Left ventricle myocardium inferior (tissue), 1 donor: Measurements from ENCODE around the gene PCNX1. TPM values are rescaled to one million over a fixed set of nuclear protein-coding genes. Genes with fewer than 3 reads are reported as not detected.
A peak's percentile ranks its signal among the peaks of the same experiment; 100 is the strongest.
"Not testable (repeated sequence)": the region's sequence is repeated elsewhere in the genome, so short reads cannot be mapped to it uniquely, and the experiment has no call there.

ENCODE experiments used
- DNase-seq: peaks from one replicate; pipeline ENCODE4 v3.0.0-alpha.2; 2020
- H3K27ac ChIP-seq: fragments of 200-600 bp; replicated peaks from 2 replicates; pipeline ENCODE4 v1.8.0; 2021
- H3K27me3 ChIP-seq: fragments of 200-600 bp; 2 replicates; pipeline ENCODE4 v1.8.0; 2021; ENCODE audit warnings: low read depth
- H3K36me3 ChIP-seq: fragments of 200-600 bp; 2 replicates; pipeline ENCODE4 v1.8.0; 2021
- H3K4me1 ChIP-seq: fragments of 200-600 bp; 2 replicates; pipeline ENCODE4 v1.8.0; 2021
- H3K4me3 ChIP-seq: fragments of 200-600 bp; 2 replicates; pipeline ENCODE4 v1.8.0; 2021; ENCODE audit warnings: mild to moderate bottlenecking, moderate library complexity
- H3K9me3 ChIP-seq: fragments of 200-600 bp; replicated peaks from 2 replicates; pipeline ENCODE4 v1.8.0; 2021
- intact Hi-C: fragments of 100-400 bp; cut with micrococcal nuclease; formaldehyde crosslinking; loops from one replicate; pipeline ENCODE4 v1.11.0; 2022
- total RNA-seq: library from RNA; stranded (reverse); fragmentation: NEBNext Ultra II Directional; extraction: Animal tissue kit (Norgen Biotek cat#: 25700); gene quantifications from one replicate; pipeline ENCODE4 v1.2.1, GENCODE V29; 2021
- TF ChIP-seq, protein P1 (sequence below): fragments of 200-600 bp; IDR thresholded peaks from 2 replicates; pipeline ENCODE4 v1.8.0; 2021; ENCODE audit warnings: antibody characterized with exemption, mild to moderate bottlenecking, borderline replicate concordance
- donor health status: DM: no; HTN: yes; CAD: no; lungs with severe emphysema.

PCNX1 gene
- total RNA-seq, 1 donor from 2014 or later, result 35.2 TPM

- TF ChIP-seq, protein P1, sequence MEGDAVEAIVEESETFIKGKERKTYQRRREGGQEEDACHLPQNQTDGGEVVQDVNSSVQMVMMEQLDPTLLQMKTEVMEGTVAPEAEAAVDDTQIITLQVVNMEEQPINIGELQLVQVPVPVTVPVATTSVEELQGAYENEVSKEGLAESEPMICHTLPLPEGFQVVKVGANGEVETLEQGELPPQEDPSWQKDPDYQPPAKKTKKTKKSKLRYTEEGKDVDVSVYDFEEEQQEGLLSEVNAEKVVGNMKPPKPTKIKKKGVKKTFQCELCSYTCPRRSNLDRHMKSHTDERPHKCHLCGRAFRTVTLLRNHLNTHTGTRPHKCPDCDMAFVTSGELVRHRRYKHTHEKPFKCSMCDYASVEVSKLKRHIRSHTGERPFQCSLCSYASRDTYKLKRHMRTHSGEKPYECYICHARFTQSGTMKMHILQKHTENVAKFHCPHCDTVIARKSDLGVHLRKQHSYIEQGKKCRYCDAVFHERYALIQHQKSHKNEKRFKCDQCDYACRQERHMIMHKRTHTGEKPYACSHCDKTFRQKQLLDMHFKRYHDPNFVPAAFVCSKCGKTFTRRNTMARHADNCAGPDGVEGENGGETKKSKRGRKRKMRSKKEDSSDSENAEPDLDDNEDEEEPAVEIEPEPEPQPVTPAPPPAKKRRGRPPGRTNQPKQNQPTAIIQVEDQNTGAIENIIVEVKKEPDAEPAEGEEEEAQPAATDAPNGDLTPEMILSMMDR, result no peak
Measured at GRCh38 chr14:70942342-70942706, 35.1 kb downstream of the PCNX1 start.

GRCh38 chr14:70942721-70943120, 35.5 kb downstream of the PCNX1 start:
- H3K27ac ChIP-seq, intact Hi-C loops, DNase-seq, H3K4me1 ChIP-seq, H3K27me3 ChIP-seq, H3K4me3 ChIP-seq: not testable (repeated sequence)
- Histone ChIP-seq H3K36me3 (peaks cover 21% of the 10 kb centered on the region), H3K9me3 (peaks cover 50% of the 10 kb centered on the region)

More at GRCh38 chr14:70942342-70942706, 35.1 kb downstream of the PCNX1 start:
- DNase-seq, result no peak
- no peaks in the 10 kb centered on the region for H3K27me3 ChIP-seq
- peaks cover 17% of the 10 kb centered on the region for H3K36me3 ChIP-seq
- H3K4me3 ChIP-seq, result no peak overlapping the region
- peaks cover 11% of the 10 kb centered on the region for H3K4me1 ChIP-seq
- intact Hi-C loops, result no loop called here
- peaks cover 46% of the 10 kb centered on the region for H3K9me3 ChIP-seq
- H3K27ac ChIP-seq, result no peak overlapping the region

- Histone ChIP-seq H3K36me3 (peaks cover 31% of the 10 kb centered on the region), H3K27me3 (no peaks in the 10 kb centered on the region), H3K4me3 (no peak overlapping the region), H3K9me3 (peaks cover 58% of the 10 kb centered on the region), H3K27ac (no peak overlapping the region), H3K4me1 (peaks cover 7% of the 10 kb centered on the region)
- DNase-seq, result no peak
- TF ChIP-seq, protein P1, result no peak
- intact Hi-C loops, result no loop called here
Measured at GRCh38 chr14:70943838-70944237, 36.6 kb downstream of the PCNX1 start.

DNA sequence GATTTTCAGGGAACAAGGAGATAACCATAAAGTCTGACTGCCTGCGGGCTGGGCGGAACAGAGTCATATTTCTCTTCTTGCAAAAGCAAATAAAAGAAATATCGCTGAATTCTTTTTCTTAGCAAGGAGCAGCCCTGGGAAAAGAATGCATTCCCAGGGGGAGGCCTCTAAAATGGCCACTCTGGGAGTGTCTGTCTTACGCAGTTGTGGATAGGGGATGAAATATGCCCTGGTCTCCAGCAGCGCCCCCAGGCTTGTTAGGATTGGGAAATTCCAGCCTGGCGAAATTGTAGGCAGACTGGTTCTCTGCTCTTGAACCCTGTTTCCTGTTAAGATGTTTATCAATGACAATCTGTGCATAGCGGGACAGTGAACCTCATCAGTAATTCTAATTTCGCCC, 40.5 kb downstream of the PCNX1 start:
- Histone ChIP-seq H3K4me1 (peaks cover 19% of the 10 kb centered on the region), H3K27me3 (no peaks in the 10 kb centered on the region), H3K4me3 (no peak overlapping the region), H3K27ac (no peak overlapping the region), H3K36me3 (peaks cover 40% of the 10 kb centered on the region), H3K9me3 (peaks cover 47% of the 10 kb centered on the region)
- TF ChIP-seq, protein P1, result no peak
- DNase-seq, result no peak
- intact Hi-C loops, result no loop called here

GRCh38 chr14:70952485-70952884, 45.2 kb downstream of the PCNX1 start:
- peaks cover 21% of the 10 kb centered on the region for H3K36me3 ChIP-seq
- TF ChIP-seq, protein P1, result no peak
- peaks cover 53% of the 10 kb centered on the region for H3K4me1 ChIP-seq
- intact Hi-C loops, result loop anchor here (10.0 kb wide), 1 partner anchor 48 kb away; the partner anchor contains the start of gene PCNX1
- no peak for DNase-seq
- peak overlapping the region; percentile 39 for H3K27ac ChIP-seq
- peaks cover 10% of the 10 kb centered on the region for H3K9me3 ChIP-seq
- H3K27me3 ChIP-seq, result no peaks in the 10 kb centered on the region
- no peak overlapping the region for H3K4me3 ChIP-seq

GRCh38 chr14:70954068-70954467, 46.8 kb downstream of the PCNX1 start:
- Histone ChIP-seq H3K36me3 (peaks cover 6% of the 10 kb centered on the region), H3K9me3 (no peaks in the 10 kb centered on the region), H3K4me3 (no peak overlapping the region), H3K27me3 (no peaks in the 10 kb centered on the region), H3K27ac (peak overlapping the region; percentile 55), H3K4me1 (peaks cover 53% of the 10 kb centered on the region)
- intact Hi-C loops, result loop anchor here (10.0 kb wide), 1 partner anchor 49 kb away; the partner anchor contains the start of gene PCNX1
- DNase-seq, result no peak
- TF ChIP-seq, protein P1, result no peak
